Astrocyte of the spinal cord (primary cell): ENCODE measurements around the gene CCDC12.
A peak's percentile ranks its signal among the peaks of the same experiment; 100 is the strongest.

Experiments
- DNase-seq: peaks from one replicate; pipeline ENCODE4 v3.0.0; 2011; ENCODE audit warnings: low read depth, low spot score
- H3K4me3 ChIP-seq: 2 replicates; pipeline ENCODE4 v1.5.1; 2011; ENCODE audit warnings: low read depth, mild to moderate bottlenecking, low read length, moderate library complexity
- in situ Hi-C: cut with HindIII; loops from 2 replicates; pipeline ENCODE4 v1.10.0; 2017; ENCODE audit warnings: low sequenced_read_pairs
- TF ChIP-seq, protein P1 (sequence below): IDR thresholded peaks from 2 replicates; pipeline ENCODE4 v1.5.1; 2012; ENCODE audit warnings: low read depth, mild to moderate bottlenecking, low read length, inconsistent platforms

The CCDC12 gene

DNA sequence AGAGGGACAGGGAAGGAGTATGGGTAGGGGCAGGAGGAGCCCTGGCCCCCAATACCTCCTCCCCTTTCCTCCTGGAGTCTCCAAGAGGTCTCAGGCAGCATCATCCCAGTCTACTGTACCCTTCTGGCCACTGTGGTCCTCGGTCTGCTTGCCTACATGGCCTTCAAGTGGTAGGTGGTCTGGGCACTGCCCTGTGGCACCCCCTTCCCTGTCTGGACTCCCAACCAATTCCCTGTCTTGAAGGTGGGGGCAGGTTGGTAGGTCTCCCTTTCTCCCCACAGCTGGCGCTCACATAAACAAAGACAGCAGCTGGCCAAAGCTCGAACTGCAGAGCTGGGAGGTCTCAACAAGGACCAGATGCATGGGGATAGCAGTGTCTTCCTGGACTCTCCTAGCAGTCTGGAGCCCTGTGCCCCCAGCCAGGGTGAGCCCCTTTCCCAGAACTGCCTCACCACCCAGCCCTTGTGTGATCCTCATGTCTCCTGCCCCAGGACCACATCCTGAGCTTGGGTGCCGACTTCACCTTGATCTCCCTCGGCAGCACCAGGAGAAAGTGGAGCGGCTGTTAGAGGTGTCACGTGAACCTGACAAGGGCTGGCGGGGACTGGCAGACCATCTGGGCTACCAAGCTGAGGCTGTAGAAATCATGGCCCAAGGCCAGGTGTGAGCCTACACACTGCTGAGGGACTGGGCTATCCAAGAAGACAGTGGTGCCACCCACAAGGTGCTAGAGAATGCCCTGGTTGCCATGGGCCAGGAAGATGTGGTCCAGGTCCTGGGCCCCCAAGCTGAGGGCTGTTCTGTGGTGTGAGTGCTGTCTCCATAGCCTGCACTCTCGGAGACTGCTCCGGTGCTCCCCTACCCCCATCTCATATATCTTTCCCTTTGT lies 36.0 kb upstream of the CCDC12 start:
- DNase-seq: no peak
- TF ChIP-seq, protein P1, sequence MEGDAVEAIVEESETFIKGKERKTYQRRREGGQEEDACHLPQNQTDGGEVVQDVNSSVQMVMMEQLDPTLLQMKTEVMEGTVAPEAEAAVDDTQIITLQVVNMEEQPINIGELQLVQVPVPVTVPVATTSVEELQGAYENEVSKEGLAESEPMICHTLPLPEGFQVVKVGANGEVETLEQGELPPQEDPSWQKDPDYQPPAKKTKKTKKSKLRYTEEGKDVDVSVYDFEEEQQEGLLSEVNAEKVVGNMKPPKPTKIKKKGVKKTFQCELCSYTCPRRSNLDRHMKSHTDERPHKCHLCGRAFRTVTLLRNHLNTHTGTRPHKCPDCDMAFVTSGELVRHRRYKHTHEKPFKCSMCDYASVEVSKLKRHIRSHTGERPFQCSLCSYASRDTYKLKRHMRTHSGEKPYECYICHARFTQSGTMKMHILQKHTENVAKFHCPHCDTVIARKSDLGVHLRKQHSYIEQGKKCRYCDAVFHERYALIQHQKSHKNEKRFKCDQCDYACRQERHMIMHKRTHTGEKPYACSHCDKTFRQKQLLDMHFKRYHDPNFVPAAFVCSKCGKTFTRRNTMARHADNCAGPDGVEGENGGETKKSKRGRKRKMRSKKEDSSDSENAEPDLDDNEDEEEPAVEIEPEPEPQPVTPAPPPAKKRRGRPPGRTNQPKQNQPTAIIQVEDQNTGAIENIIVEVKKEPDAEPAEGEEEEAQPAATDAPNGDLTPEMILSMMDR: no peak
- in situ Hi-C loops: no loop called here
- H3K4me3 ChIP-seq: no peak overlapping the region

DNA sequence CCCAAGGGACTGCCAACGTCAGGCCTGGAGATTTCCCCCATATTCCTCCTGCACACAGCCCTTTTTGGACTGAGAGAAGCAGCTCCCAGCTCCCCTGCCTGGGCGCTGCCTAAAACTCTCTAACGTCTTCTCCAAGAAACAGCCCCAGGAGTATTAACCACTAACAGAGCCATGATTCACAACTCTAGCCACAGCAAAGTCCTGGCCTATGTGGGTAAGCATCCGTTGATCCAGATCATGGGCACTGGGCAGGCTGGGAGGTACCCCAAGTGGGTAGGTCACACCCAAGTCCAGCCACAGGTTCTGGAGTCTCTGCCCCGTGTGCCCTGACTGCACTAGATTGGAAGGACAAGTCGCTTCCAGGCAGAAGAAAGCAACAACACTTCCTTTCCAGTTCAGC lies 34.8 kb upstream of the CCDC12 start:
- TF ChIP-seq, protein P1: no peak
- no peak for DNase-seq
- H3K4me3 ChIP-seq: no peak overlapping the region
- in situ Hi-C loops: no loop called here

DNA sequence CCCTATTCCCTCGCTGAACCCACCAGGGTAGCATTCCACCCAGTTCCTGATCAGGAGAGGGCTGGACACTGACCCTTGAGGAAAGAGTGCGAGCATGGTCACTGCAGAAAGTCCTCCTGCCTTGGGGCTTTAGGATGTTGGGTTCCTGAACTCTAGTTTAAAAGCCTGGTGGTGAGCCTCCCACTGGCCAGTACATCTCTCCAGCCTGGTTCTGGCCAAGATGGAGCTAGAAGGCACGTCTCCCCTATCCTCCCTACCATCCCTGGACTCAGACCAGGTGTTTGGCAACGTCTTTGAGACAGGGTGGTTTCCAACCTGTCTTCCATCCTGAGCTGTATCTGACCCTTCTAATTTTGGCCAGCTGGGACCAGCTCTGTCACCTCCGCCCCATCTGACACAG lies 34.4 kb upstream of the CCDC12 start:
- in situ Hi-C loops: no loop called here
- no peak for DNase-seq
- TF ChIP-seq, protein P1: no peak
- no peak overlapping the region for H3K4me3 ChIP-seq

DNA sequence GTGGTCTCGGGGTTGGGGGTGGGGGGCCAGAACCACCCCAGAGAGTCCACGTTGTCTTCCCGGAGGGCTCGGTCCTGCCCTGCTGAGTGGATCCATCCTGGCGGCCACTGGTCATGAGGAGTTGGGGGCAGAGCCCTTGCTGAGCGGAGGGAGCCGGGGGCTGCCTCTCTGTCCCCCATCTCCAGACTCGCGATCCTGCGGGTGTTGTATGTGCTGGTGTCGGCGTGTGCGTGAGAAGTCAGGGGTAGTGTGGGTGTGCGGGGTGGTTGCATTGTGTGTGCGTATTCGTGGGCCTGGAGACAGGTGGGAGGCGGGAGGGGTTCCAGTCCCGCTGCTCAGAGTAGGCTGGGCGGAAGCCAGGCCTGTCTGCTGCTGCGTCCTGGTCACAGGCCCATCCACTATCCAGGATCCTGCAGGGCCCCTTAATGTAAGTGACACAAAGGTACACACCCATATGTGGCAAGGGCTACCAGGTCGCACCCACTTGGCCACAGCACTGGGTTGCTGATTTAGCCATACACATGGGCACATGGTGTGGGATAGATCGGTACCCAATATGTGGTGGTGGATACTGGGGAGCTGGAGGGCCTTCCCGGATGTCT lies 33.7 kb upstream of the CCDC12 start:
- DNase-seq: no peak
- in situ Hi-C loops: no loop called here
- H3K4me3 ChIP-seq: peak overlapping the region; percentile 49
- TF ChIP-seq, protein P1: no peak

DNA sequence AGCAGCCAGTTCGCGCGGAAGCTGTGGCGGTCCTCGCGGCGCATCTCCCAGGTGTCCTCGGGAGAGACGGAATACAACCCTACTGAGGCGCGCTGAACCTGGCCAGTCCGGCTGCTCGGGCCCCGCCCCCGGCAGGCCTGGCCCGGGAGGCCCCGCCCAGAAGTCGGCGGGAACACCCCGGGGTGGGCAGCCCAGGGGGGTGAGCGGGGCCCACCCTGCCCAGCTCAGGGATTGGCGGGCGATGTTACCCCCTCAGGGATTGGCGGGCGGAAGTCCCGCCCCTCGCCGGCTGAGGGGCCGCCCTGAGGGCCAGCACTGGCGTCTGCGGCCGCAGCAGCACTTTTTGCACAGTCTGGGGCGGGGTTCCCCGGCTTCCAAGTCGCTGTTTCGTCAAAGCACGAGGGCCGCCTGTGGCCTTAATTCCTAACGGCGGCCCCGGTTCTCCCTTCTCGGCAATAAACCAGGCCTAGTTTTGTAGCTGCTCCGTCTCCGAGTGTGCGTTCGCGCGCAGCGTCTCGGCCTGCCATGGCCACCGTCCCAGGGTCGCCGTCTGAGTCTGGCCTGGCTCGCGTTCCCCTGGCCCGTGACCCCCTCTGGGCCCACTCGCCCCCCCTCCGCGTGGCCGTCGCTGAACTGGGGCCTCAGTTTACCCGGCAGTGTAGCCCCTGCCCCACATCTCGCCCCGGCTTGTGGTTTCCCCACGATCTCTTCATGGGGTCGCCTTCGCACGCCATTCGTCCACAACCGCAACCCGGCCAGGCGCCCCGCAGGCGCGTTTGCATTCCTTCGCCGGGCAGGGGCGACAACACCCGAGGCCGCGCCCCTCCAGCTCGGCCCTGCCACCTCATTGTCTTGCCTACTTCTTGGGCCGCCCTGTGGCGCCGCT lies 32.9 kb upstream of the CCDC12 start:
- peak overlapping the region; percentile 49 for H3K4me3 ChIP-seq
- DNase-seq: peak; percentile 95
- TF ChIP-seq, protein P1: no peak
- in situ Hi-C loops: no loop called here

DNA sequence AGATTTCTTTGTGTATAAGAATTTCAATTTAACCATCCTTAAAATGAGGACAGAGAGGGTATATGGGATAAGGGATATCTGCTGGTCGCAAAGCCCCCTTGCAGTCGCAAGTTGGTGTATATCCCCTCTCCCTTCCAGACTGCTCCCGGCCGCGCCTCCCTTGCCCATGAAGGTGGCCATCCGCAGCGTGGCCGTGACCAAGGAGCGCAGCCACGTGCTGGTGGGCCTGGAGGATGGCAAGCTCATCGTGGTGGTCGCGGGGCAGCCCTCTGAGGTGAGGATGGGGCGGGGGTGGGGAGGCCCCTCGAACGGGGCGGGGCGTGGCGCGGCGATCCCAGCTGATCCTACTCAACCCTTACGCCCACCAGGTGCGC lies 32.3 kb upstream of the CCDC12 start:
- peak overlapping the region; percentile 41 for H3K4me3 ChIP-seq
- DNase-seq: no peak
- TF ChIP-seq, protein P1: no peak
- in situ Hi-C loops: no loop called here
